Epithelial cell of esophagus (primary cell): ENCODE results near the gene NOL9.

Experiments used
- DNase-seq: peaks from one replicate; pipeline ENCODE4 v3.0.0; 2010; ENCODE audit warnings: low read depth
- H3K4me3 ChIP-seq: 2 replicates; pipeline ENCODE4 v1.5.1; 2011; ENCODE audit warnings: mild to moderate bottlenecking, low read length, control low read depth
- TF ChIP-seq, protein P1 (sequence below): IDR thresholded peaks from 2 replicates; pipeline ENCODE4 v1.5.1; 2011; ENCODE audit warnings: low read depth, mild to moderate bottlenecking, low read length, control low read depth, inconsistent platforms; ENCODE audit not compliant: insufficient read depth; ENCODE audit errors: missing control alignments

Gene NOL9

DNA sequence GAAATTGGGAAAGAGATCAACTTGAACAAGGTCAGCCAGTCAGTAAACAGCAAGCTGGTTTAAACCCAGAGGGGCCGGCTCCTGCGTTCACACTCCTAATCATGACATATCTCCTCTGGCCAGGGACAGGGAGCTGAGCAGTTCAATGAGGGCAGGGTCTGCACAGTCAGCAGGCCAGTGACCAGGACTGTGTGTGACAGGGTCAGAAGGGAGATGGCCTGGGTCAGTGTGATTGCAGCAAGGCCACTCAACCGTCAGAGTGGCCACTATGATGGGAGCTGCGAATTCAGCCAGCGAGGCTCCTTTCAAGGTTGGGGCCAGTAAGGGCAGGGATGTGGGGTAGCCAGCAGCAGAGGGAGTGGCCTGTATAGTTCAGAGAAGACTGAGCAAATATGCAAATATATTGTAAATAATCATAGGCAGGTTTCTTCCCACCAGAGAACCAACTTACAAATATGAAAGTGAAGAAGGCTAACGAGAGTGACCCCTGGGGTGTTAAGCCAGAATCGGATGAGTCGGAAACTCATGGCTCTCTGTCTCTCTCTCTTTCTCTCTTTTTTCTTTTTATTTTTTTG, 20.0 kb downstream of the NOL9 start:
- no peak for DNase-seq
- H3K4me3 ChIP-seq: no peak overlapping the region
- TF ChIP-seq, protein P1, sequence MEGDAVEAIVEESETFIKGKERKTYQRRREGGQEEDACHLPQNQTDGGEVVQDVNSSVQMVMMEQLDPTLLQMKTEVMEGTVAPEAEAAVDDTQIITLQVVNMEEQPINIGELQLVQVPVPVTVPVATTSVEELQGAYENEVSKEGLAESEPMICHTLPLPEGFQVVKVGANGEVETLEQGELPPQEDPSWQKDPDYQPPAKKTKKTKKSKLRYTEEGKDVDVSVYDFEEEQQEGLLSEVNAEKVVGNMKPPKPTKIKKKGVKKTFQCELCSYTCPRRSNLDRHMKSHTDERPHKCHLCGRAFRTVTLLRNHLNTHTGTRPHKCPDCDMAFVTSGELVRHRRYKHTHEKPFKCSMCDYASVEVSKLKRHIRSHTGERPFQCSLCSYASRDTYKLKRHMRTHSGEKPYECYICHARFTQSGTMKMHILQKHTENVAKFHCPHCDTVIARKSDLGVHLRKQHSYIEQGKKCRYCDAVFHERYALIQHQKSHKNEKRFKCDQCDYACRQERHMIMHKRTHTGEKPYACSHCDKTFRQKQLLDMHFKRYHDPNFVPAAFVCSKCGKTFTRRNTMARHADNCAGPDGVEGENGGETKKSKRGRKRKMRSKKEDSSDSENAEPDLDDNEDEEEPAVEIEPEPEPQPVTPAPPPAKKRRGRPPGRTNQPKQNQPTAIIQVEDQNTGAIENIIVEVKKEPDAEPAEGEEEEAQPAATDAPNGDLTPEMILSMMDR: no peak

GRCh38 chr1:6531996-6532395, 22.3 kb downstream of the NOL9 start:
- TF ChIP-seq, protein P1: no peak
- H3K4me3 ChIP-seq: no peak overlapping the region
- no peak for DNase-seq

- H3K4me3 ChIP-seq: no peak overlapping the region
- DNase-seq: no peak
- TF ChIP-seq, protein P1: no peak
These were observed 23.7 kb downstream of the NOL9 start for GRCh38 chr1:6530504-6531160.

DNA sequence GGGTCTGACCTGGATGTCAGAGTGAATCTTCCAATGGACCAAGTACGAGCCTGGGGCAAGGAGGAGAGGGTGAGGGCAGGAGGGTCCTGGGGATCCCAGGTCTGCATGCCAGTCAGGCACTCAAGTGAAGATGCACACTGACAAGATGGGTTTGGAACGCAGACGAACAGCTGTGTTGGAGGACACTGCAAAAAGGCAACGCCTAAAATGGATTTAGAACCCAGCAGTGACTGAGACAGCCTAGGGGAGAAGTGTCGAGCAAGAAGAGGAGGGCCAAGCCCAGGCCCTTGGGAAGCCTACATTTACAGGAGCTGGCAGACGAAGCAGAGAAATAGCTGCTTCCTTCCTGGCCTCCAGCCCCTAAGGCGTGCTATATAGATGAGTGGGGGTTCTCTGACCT, 25.8 kb downstream of the NOL9 start:
- H3K4me3 ChIP-seq: no peak overlapping the region
- TF ChIP-seq, protein P1: no peak
- no peak for DNase-seq

GRCh38 chr1:6526316-6526715, 28.0 kb downstream of the NOL9 start:
- TF ChIP-seq, protein P1: no peak
- no peak for DNase-seq
- no peak overlapping the region for H3K4me3 ChIP-seq

- TF ChIP-seq, protein P1: peak; percentile 51
- peak; percentile 59 for DNase-seq
- H3K4me3 ChIP-seq: no peak overlapping the region
These were observed 30.7 kb downstream of the NOL9 start for GRCh38 chr1:6523566-6523965.

DNA sequence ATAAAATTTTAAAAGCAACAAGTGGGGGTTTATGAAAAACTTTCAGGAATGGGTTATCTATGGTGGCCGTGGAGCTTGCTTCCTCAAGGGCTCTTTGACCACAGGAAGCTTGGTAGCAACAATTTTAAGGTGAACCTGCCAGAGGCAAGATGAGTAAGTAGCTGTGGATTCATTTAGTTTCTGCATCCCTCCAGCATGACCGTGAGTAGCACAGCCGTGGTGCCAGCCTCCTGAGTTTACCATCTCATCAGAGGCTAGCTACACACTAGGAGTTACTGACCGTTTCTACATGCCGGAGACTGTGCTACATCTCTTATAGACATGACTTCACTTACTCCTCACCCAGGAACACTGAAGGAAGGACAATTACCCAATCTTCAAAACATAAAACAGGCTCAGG, 32.8 kb downstream of the NOL9 start:
- DNase-seq: peak; percentile 75
- TF ChIP-seq, protein P1: no peak
- no peak overlapping the region for H3K4me3 ChIP-seq
